HepG2 (cell line): ENCODE data around the gene PYCARD. TPM values are rescaled to one million over a fixed set of nuclear protein-coding genes. Genes with fewer than 3 reads are reported as not detected.

Experiments
- ATAC-seq: fragments of 200-7000 bp; cut with Tn5 transposase; 3 replicates; pipeline ENCODE4 v1.9.1; 2020; ENCODE audit warnings: mild to moderate bottlenecking, moderate library complexity
- BruUV-seq: library from RNA; stranded (reverse); fragments of 400-500 nt; replicated peaks from 2 replicates; lab custom pipeline; 2021; lab: Mats Ljungman, UMichigan
- CTCF ChIA-PET: fragments of 300-600 bp; formaldehyde crosslinking; extraction: SDS; loops from one replicate; lab custom pipeline; 2021; ENCODE audit warnings: low total read pairs, inconsistent platforms, low intra/inter-chr PET ratio; lab: Yijun Ruan, JAX
- POLR2A ChIA-PET: fragments of 350-600 bp; sonication (Branson Sonifier 250); formaldehyde crosslinking; loops from one replicate; lab custom pipeline; 2020; ENCODE audit warnings: antibody characterized with exemption, inconsistent platforms; lab: Yijun Ruan, JAX
- DNase-seq: peaks from one replicate; pipeline ENCODE4 v3.0.0-alpha.2; 2015; ENCODE audit warnings: low spot score
- FAIRE-seq: peaks from 3 replicates; lab custom pipeline; 2011; peaks lifted over from hg19 to GRCh38; lab: Jason Lieb, UNC
- H2AFZ ChIP-seq: one replicate; pipeline ENCODE4 v1.6.1; 2011; ENCODE audit warnings: low read length, inconsistent platforms
- H3K27ac ChIP-seq: fragments of 300-600 bp; 3 replicates; pipeline ENCODE4 v1.8.0; 2011; ENCODE audit warnings: mixed run types, mild to moderate bottlenecking, mixed read lengths, low read length, inconsistent platforms; ENCODE audit not compliant: insufficient read depth; ENCODE audit errors: extremely low read length
- H3K27me3 ChIP-seq, 2 experiments: fragments of 200-600 bp in 1 of 2; 2 replicates in 1 of 2; 3 replicates in 1 of 2; pipeline versions ENCODE4 v1.6.0 to v1.8.0; 2011; ENCODE audit warnings: low read length in 2 of 2, mild to moderate bottlenecking in 2 of 2, moderate library complexity in 2 of 2, inconsistent platforms in 1 of 2; ENCODE audit not compliant: insufficient read depth in 2 of 2, control insufficient read depth in 1 of 2
- H3K36me3 ChIP-seq, 2 experiments: fragments of 200-600 bp in 1 of 2; replicated peaks in 1 of 2; 2 replicates in 1 of 2; 3 replicates in 1 of 2; pipeline versions ENCODE4 v1.5.1 to v1.8.0; 2011; ENCODE audit warnings: low read length in 2 of 2, inconsistent platforms in 1 of 2; ENCODE audit not compliant: insufficient read depth in 2 of 2, control insufficient read depth in 1 of 2
- H3K4me1 ChIP-seq: 2 replicates; pipeline ENCODE4 v1.5.1; 2012; ENCODE audit warnings: low read length, inconsistent platforms; ENCODE audit not compliant: insufficient read depth
- H3K4me2 ChIP-seq: 2 replicates; pipeline ENCODE4 v1.6.0; 2011; ENCODE audit warnings: low read depth, low read length, inconsistent platforms
- H3K4me3 ChIP-seq, 3 experiments: fragments of 200-600 bp in 1 of 3; sonication (generic), shearing (Covaris generic) in 1 of 3; replicated peaks in 1 of 3; 2 replicates each; pipeline ENCODE4 v1.5.1; 2011 to 2016; ENCODE audit warnings: low read length in 3 of 3, inconsistent platforms in 2 of 3, low read depth in 2 of 3, mild to moderate bottlenecking in 2 of 3, control low read depth in 1 of 3, mixed read lengths in 1 of 3; ENCODE audit not compliant: insufficient read depth in 1 of 3
- H3K79me2 ChIP-seq: one replicate; pipeline ENCODE4 v1.6.1; 2011; ENCODE audit warnings: low read length, inconsistent platforms; ENCODE audit not compliant: insufficient read depth
- H3K9ac ChIP-seq: 2 replicates; pipeline ENCODE4 v1.6.0; 2011; ENCODE audit warnings: mild to moderate bottlenecking, low read depth, low read length, inconsistent platforms; ENCODE audit not compliant: insufficient read depth
- H3K9me3 ChIP-seq: 2 replicates; pipeline ENCODE4 v1.5.1; 2012; ENCODE audit warnings: mild to moderate bottlenecking, low read length
- H4K20me1 ChIP-seq: 2 replicates; pipeline ENCODE4 v1.6.0; 2011; ENCODE audit warnings: inconsistent platforms, mild to moderate bottlenecking, low read length, moderate library complexity; ENCODE audit not compliant: insufficient read depth
- AGO2 ChIP-seq: fragments of 200-400 bp; formaldehyde crosslinking; optimal IDR thresholded peaks from 2 replicates; pipeline ENCODE3; 2017; ENCODE audit warnings: mild to moderate bottlenecking, low read depth, low read length, moderate library complexity
- CHD4 ChIP-seq: fragments of 200-600 bp; sonication (generic); IDR thresholded peaks from 2 replicates; pipeline ENCODE4 v1.7.0; 2017; ENCODE audit warnings: mild to moderate bottlenecking, low read length, borderline replicate concordance
- HOXD1 ChIP-seq: sonication (generic); formaldehyde crosslinking; IDR thresholded peaks from 2 replicates; pipeline ENCODE4 v1.5.0; 2020; ENCODE audit warnings: missing genetic modification reagents
- PAF1 ChIP-seq: IDR thresholded peaks from 2 replicates; pipeline ENCODE4 v1.6.1; 2016; ENCODE audit warnings: missing genetic modification reagents, missing compliant biosample characterization
- POLR2A ChIP-seq, 2 experiments: IDR thresholded peaks; 2 replicates each; pipeline ENCODE4 v1.6.1; 2011; ENCODE audit warnings: low read depth in 2 of 2, low read length in 2 of 2, mild to moderate bottlenecking in 1 of 2, moderate library complexity in 1 of 2; ENCODE audit not compliant: insufficient read depth in 1 of 2
- POLR2AphosphoS2 ChIP-seq: IDR thresholded peaks from 2 replicates; pipeline ENCODE4 v1.6.1; 2011; ENCODE audit warnings: low read depth, low read length, improper control_type of control experiment
- POLR2AphosphoS5 ChIP-seq: IDR thresholded peaks from 2 replicates; pipeline ENCODE4 v1.6.1; 2012; ENCODE audit warnings: low read depth, low read length
- POLR2G ChIP-seq: fragments of 200-400 bp; formaldehyde crosslinking; IDR thresholded peaks from 2 replicates; pipeline ENCODE4 v1.6.1; 2018; ENCODE audit warnings: mild to moderate bottlenecking, low read depth, low read length, moderate library complexity
- RBFOX2 ChIP-seq: fragments of 200-400 bp; formaldehyde crosslinking; IDR thresholded peaks from 2 replicates; pipeline ENCODE4 v1.6.1; 2017; ENCODE audit warnings: low read depth, mild to moderate bottlenecking, low read length
- RBM22 ChIP-seq: fragments of 200-400 bp; formaldehyde crosslinking; optimal IDR thresholded peaks from 2 replicates; pipeline ENCODE3; 2017; ENCODE audit warnings: mild to moderate bottlenecking, low read length, moderate library complexity
- ZBED4 ChIP-seq: sonication (generic); formaldehyde crosslinking; IDR thresholded peaks from 2 replicates; pipeline ENCODE4 v1.4.0; 2020; ENCODE audit warnings: missing genetic modification reagents, borderline replicate concordance
- ZNF12 ChIP-seq: sonication (generic); formaldehyde crosslinking; IDR thresholded peaks from 2 replicates; pipeline ENCODE4 v1.5.0; 2020; ENCODE audit warnings: missing genetic modification reagents
- ZNF234 ChIP-seq: sonication (generic); formaldehyde crosslinking; conservative IDR thresholded peaks from 2 replicates; pipeline ENCODE4 v1.5.1; 2020; ENCODE audit warnings: mild to moderate bottlenecking, missing genetic modification reagents
- ZSCAN9 ChIP-seq: IDR thresholded peaks from 2 replicates; pipeline ENCODE4 v1.6.1; 2016; ENCODE audit warnings: borderline replicate concordance
- WGBS: methylation state at CpG from one replicate; pipeline ENCODE4 v1.1.6; 2017; ENCODE audit warnings: low lambda C conversion rate; 5-methylcytosine and 5-hydroxymethylcytosine counted together
- in situ Hi-C: cut with HindIII; loops from 2 replicates; pipeline ENCODE4 v1.10.0; 2017; ENCODE audit warnings: low pct_unique_long_range_greater_than_20kb; ENCODE audit not compliant: extremely low pct_ligation_motif_present
- intact Hi-C: fragments of 100-400 bp; cut with micrococcal nuclease; formaldehyde crosslinking; loops from one replicate; pipeline ENCODE4 v1.10.0; 2022; ENCODE audit not compliant: unreplicated experiment
- polyA plus RNA-seq, 8 experiments: library from polyadenylated mRNA; depleted of rRNA in 3 of 8; stranded (reverse) in 7 of 8; unstranded in 1 of 8; fragments of >200 nt; fragmentation: Illumina TruSeq in 4 of 8; extraction: Trizol in 4 of 8; gene quantifications; 2 replicates each; pipeline versions ENCODE4 v1.2.1 to v1.2.3, GENCODE V29; 2011 to 2016; ENCODE audit warnings: low read depth in 4 of 8, missing spikeins in 1 of 8, mixed read lengths in 1 of 8; ENCODE audit not compliant: insufficient read depth in 1 of 8
- total RNA-seq, 5 experiments: library from RNA; depleted of rRNA; stranded (reverse); fragments of >200 nt; fragmentation: Illumina TruSeq; extraction: Trizol; gene quantifications; 2 replicates each; pipeline ENCODE4 v1.2.3, GENCODE V29; 2016; ENCODE audit warnings: low read depth in 1 of 5

The PYCARD gene
- total and polyA plus RNA-seq, 2 of the 13 experiments (the other 11 are each of a cell fraction or from before 2014, with no cell fraction given): 4.8 to 9.2 TPM

- no peak for FAIRE-seq
- no TSS peak for BruUV-seq
Observed at GRCh38 chr16:31191697-31192428, 10.7 kb downstream of the PYCARD start.

GRCh38 chr16:31190818-31191444, 11.6 kb downstream of the PYCARD start:
- H3K79me2 ChIP-seq: peaks cover 8% of the 10 kb centered on the region
- H3K27ac ChIP-seq: no peak overlapping the region
- CTCF ChIA-PET: no interaction called here
- H3K36me3 ChIP-seq: peaks cover 53 to 93% of the 10 kb centered on the region in 2 experiments
- 98% methylated on average over 17 of the region's 17 CpGs for WGBS
- no peaks in the 10 kb centered on the region for H3K27me3 ChIP-seq
- intact Hi-C loops: no loop called here
- H3K4me3 ChIP-seq: no peak overlapping the region
- H3K4me1 ChIP-seq: peaks cover 8% of the 10 kb centered on the region; the same call in 1 of the 2 replicates
- no peak for ATAC-seq
- no peak for DNase-seq
- H3K4me2 ChIP-seq: no peak overlapping the region
- no peak overlapping the region for H2AFZ ChIP-seq
- H3K9ac ChIP-seq: no peak overlapping the region
- in situ Hi-C loops: no loop called here
- no peaks in the 10 kb centered on the region for H3K9me3 ChIP-seq
- TF ChIP-seq ZNF12 (CRISPR knock-in tag) (no peak), RBFOX2 (peak; percentile 59; the same call in 1 of the 2 replicates), POLR2AphosphoS2 (peak; percentile 76; the same call in 1 of the 2 replicates), ZBED4 (CRISPR knock-in tag) (no peak), AGO2 (peak; percentile 52), POLR2A (IDR thresholded peaks at IDR 0.05; ENCODE audit: insufficient read depth in 1 of 2, low read depth in 2 of 2, low read length in 2 of 2) (peak in 1 of 2 experiments; percentile 36; a peak in 1 of 4 replicates), POLR2G (0 out of 2 replicates have a peak, but pooled peaks have one; percentile 33)
- POLR2A ChIA-PET: interaction anchor here (0.8 to 2.6 kb wide), 3 partner anchors 7 to 11 kb away, joined by 3 to 13 read pairs (median 7); partner anchors contain the start of gene FUS
- FAIRE-seq: no peak
- BruUV-seq: no TSS peak
- peaks cover 57% of the 10 kb centered on the region for H4K20me1 ChIP-seq

More at GRCh38 chr16:31191697-31192428, 10.7 kb downstream of the PYCARD start:
- CTCF ChIA-PET: no interaction called here
- TF ChIP-seq HOXD1 (no peak), ZNF234 (CRISPR knock-in tag) (no peak), ZSCAN9 (no peak), PAF1 (CRISPR knock-in tag) (peak; percentile 38), POLR2A (IDR thresholded peaks at IDR 0.05; ENCODE audit: insufficient read depth in 1 of 2, low read depth in 2 of 2, low read length in 2 of 2) (peak; percentile 10 to 62; a peak in 3 of 4 replicates), POLR2AphosphoS2 (peak; percentile 83), CHD4 (no peak), RBFOX2 (peak; percentile 27; the same call in 1 of the 2 replicates), POLR2AphosphoS5 (peak; percentile 29; the same call in 1 of the 2 replicates), POLR2G (peak; percentile 61), RBM22 (peak; percentile 94)
- TF ChIP-seq, all 625 proteins: peak for 7
- Histone ChIP-seq H3K4me2 (no peak overlapping the region), H3K9me3 (no peaks in the 10 kb centered on the region), H3K9ac (no peak overlapping the region), H3K79me2 (peaks cover 2% of the 10 kb centered on the region), H4K20me1 (peaks cover 54% of the 10 kb centered on the region), H3K36me3 (peaks cover 49 to 89% of the 10 kb centered on the region in 2 experiments), H3K4me3 (no peak overlapping the region), H3K4me1 (0 out of 2 replicates have a peak, but pooled peaks cover 5% of the 10 kb centered on the region), H3K27ac (no peak overlapping the region), H3K27me3 (no peaks in the 10 kb centered on the region), H2AFZ (no peak overlapping the region)
- in situ Hi-C loops: no loop called here
- WGBS: 96% methylated on average over 5 of the region's 5 CpGs
- peak; percentile 7 for ATAC-seq
- DNase-seq: no peak
- POLR2A ChIA-PET: interaction anchor here (1.2 to 2.6 kb wide), 4 partner anchors 8 to 15 kb away, joined by 3 to 13 read pairs (median 6); partner anchors contain the start of gene FUS
- intact Hi-C loops: no loop called here
